ENCODE measurements around the gene PDE9A. TPM values are rescaled to one million over a fixed set of nuclear protein-coding genes. Genes with fewer than 3 reads are reported as not detected.

Gene PDE9A
- total and polyA plus RNA-seq, 2 donors (not counting 1 experiment from before 2014, with no cell fraction given): 0.34 to 5.8 TPM

- intact Hi-C loops (cut with micrococcal nuclease): no loop called here
- H3K4me3 ChIP-seq (ENCODE audit: control extremely low read depth in 1 of 5, extremely low read depth in 1 of 5, insufficient read depth in 1 of 5, low read depth in 2 of 5, low read length in 4 of 5): no peak overlapping the region
- ChIA-PET POLR2A (no interaction called here), CTCF (no interaction called here)
- ATAC-seq (ENCODE audit: low read depth) (no peak), DNase-seq (no peak)
- peaks cover 17 to 19% of the 10 kb centered on the region in 2 donors for H3K4me1 ChIP-seq (ENCODE audit: control insufficient read depth in 2 of 2, insufficient read depth in 2 of 2, low read length in 2 of 2)
- no peak overlapping the region for H3K4me2 ChIP-seq (replicated peaks; ENCODE audit: low read depth, low read length, poor library complexity, severe bottlenecking)
- TF ChIP-seq CTCF (IDR thresholded peaks at IDR 0.05) (no peak), EZH2 (IDR thresholded peaks at IDR 0.05; ENCODE audit: borderline replicate concordance, insufficient read depth, low read depth, low read length, poor library complexity, severe bottlenecking) (no peak)
- Mint-ChIP-seq H3K4me1 (peaks cover 18% of the 10 kb centered on the region), H3K4me3 (no peak overlapping the region), H3K27me3 (no peaks in the 10 kb centered on the region), H3K9me3 (ENCODE audit: insufficient read depth) (no peaks in the 10 kb centered on the region), H3K27ac (no peak overlapping the region)
- no peaks in the 10 kb centered on the region for H3K27me3 ChIP-seq (replicated peaks in 1 of 4; ENCODE audit: control extremely low read depth in 1 of 4, control insufficient read depth in 3 of 4, insufficient read depth in 4 of 4, low read length in 3 of 4)
- no peaks in the 10 kb centered on the region for H3K79me2 ChIP-seq (ENCODE audit: control insufficient read depth, insufficient read depth, low read length)
- WGBS (ENCODE audit: insufficient coverage): 93% methylated on average over 10 of the region's 10 CpGs
- H3K9me3 ChIP-seq (ENCODE audit: control extremely low read depth in 1 of 3, control insufficient read depth in 2 of 3, insufficient read depth in 1 of 3, low read length in 2 of 3): peaks cover 0 to 4% (median 0%) of the 10 kb centered on the region in 3 donors
- no peaks in the 10 kb centered on the region for H4K20me1 ChIP-seq (ENCODE audit: control insufficient read depth, insufficient read depth, low read length, poor library complexity, severe bottlenecking)
- H2AFZ ChIP-seq (ENCODE audit: insufficient read depth, low read depth, low read length, poor library complexity, severe bottlenecking): no peak overlapping the region
- no peak overlapping the region for H3K27ac ChIP-seq (ENCODE audit: low read length in 2 of 2)
- H3K9ac ChIP-seq (ENCODE audit: low read length): no peak overlapping the region
- no peaks in the 10 kb centered on the region for H3K36me3 ChIP-seq (replicated peaks in 1 of 2; ENCODE audit: control extremely low read depth in 1 of 2, control insufficient read depth in 1 of 2, extremely low read depth in 1 of 2, insufficient read depth in 2 of 2, low read length in 1 of 2)
These were observed 87.6 kb downstream of the PDE9A start for GRCh38 chr21:42741066-42741465.

GRCh38 chr21:42744520-42745445 is 91.4 kb downstream of the PDE9A start:
- Histone ChIP-seq H3K36me3 (replicated peaks in 1 of 2; ENCODE audit: control extremely low read depth in 1 of 2, control insufficient read depth in 1 of 2, extremely low read depth in 1 of 2, insufficient read depth in 2 of 2, low read length in 1 of 2) (no peaks in the 10 kb centered on the region), H3K27ac (ENCODE audit: low read length in 2 of 2) (no peak overlapping the region), H3K27me3 (replicated peaks in 1 of 4; ENCODE audit: control extremely low read depth in 1 of 4, control insufficient read depth in 3 of 4, insufficient read depth in 4 of 4, low read length in 3 of 4) (peaks cover 0 to 5% (median 0%) of the 10 kb centered on the region in 4 experiments), H3K4me1 (ENCODE audit: control insufficient read depth in 2 of 2, insufficient read depth in 2 of 2, low read length in 2 of 2) (peaks cover 24 to 26% of the 10 kb centered on the region in 2 donors), H3K4me3 (ENCODE audit: control extremely low read depth in 1 of 5, extremely low read depth in 1 of 5, insufficient read depth in 1 of 5, low read depth in 2 of 5, low read length in 4 of 5) (no peak overlapping the region), H3K4me2 (replicated peaks; ENCODE audit: low read depth, low read length, poor library complexity, severe bottlenecking) (peak overlapping the region; percentile 74), H3K9me3 (ENCODE audit: control extremely low read depth in 1 of 3, control insufficient read depth in 2 of 3, insufficient read depth in 1 of 3, low read length in 2 of 3) (peaks cover 0 to 14% (median 0%) of the 10 kb centered on the region in 3 donors), H3K9ac (ENCODE audit: low read length) (no peak overlapping the region), H3K79me2 (ENCODE audit: control insufficient read depth, insufficient read depth, low read length) (no peaks in the 10 kb centered on the region), H4K20me1 (ENCODE audit: control insufficient read depth, insufficient read depth, low read length, poor library complexity, severe bottlenecking) (no peaks in the 10 kb centered on the region), H2AFZ (ENCODE audit: insufficient read depth, low read depth, low read length, poor library complexity, severe bottlenecking) (no peak overlapping the region)
- Mint-ChIP-seq H3K27ac (no peak overlapping the region), H3K27me3 (no peaks in the 10 kb centered on the region), H3K4me1 (peaks cover 16% of the 10 kb centered on the region), H3K9me3 (ENCODE audit: insufficient read depth) (no peaks in the 10 kb centered on the region), H3K4me3 (no peak overlapping the region)
- 62% methylated on average over 29 of the region's 30 CpGs for WGBS (ENCODE audit: insufficient coverage)
- intact Hi-C loops (cut with micrococcal nuclease): loop anchor here (5.0 kb wide), 1 partner anchor 38 kb away; no protein-coding TSS in a partner anchor
- no peak for TF ChIP-seq EZH2 (IDR thresholded peaks at IDR 0.05; ENCODE audit: borderline replicate concordance, insufficient read depth, low read depth, low read length, poor library complexity, severe bottlenecking)
- no peak for TF ChIP-seq CTCF (IDR thresholded peaks at IDR 0.05)
- no peak for DNase-seq
- no peak for ATAC-seq (ENCODE audit: low read depth)
- ChIA-PET POLR2A (no interaction called here), CTCF (no interaction called here)
